HG03103 (cell line): Measurements from ENCODE around the gene GREM1.

ENCODE experiments used
- ATAC-seq: cut with Tn5 transposase; IDR thresholded peaks from one replicate; pipeline ENCODE4 v1.9.1; 2021; ENCODE audit warnings: low read depth; ENCODE audit not compliant: unreplicated experiment

The GREM1 gene

DNA sequence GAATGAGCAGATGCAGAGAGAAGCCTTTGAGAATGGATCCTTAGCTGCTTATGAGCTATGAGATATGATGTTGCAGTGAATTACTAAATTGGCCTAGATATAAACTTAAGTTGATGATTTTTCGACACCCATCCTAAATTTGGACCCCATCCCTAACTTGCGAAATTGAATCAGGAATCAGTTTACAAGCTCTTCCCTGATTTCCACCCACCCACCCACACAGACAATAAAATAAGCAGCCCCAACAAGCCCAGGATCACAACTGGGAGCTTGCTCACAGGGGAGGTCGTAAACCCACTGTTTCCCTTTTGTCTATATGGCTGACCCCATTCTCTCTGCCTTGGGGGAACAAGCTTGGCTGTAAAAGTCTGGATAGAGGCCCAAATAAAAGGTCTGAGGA lies 57.3 kb downstream of the GREM1 start:
- no peak for ATAC-seq

DNA sequence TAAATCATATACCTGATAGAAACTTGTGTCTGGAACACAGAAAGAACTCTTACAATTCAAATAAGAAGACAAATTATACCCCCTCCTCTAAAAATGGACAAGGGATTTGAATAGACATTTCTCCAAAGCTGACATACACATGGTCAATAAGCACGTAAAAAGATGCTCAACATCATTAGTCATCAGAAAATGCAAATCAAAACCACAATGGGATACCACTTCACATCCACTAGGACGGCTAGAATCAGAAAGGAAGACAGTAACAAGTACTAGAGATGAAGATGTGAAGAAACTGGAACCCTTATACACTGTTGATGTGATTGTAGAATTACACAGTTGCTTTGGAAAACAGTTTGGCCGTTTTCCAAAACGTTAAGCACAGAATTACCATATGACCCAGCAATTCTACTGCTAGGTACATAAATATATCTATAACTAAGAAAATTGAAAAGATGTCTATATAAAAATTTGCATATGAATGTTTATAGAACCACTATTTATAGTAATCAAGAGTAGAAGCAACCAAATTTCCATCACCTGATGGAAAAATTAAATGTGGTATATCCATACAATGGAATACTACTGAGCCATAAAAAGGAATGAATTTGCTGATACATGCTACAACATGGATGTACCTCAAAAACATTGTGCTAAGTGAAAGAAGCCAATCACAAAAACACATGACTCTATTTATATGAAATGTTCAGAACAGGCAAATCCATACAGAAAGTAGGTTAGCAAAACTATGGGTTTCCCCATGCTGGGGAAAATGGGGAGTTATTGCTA lies 60.8 kb downstream of the GREM1 start:
- no peak for ATAC-seq

DNA sequence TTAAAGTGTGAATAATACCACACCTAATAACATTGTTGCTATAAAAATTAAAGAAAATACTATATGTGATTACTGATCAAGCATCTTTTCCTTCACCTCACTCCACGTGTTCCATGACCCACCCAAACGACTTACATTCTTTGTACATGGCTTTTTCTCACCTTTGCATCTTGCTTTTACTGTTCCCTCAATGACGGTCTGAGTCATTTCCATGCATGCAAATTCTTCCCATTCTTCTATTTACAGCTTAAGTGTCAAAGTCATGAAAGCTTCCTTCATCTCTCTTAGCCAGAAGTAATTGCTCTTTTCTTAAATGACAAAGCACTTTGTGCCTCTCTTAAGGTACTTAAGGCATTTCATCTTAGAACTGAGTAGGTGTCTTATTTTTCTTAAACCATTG lies 64.0 kb downstream of the GREM1 start:
- no peak for ATAC-seq

DNA sequence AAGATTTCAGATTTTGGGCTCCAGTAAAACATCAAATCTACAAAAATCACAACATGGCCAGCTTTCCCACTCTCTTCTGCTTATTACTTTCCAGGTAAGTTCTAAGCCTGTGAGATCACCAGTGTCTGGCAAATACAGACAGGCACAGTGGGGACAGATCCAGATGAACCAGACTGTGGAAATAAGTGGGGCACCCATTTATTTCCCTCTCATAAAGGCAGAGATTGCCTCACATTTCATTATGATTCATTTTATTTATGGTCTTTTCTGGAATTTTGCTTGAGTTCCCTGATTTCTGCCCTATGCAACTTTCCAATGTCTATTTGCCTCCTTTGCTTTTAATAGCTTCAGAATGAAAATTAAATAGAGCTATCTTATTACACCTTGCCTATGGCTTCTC lies 66.8 kb downstream of the GREM1 start:
- ATAC-seq: no peak

DNA sequence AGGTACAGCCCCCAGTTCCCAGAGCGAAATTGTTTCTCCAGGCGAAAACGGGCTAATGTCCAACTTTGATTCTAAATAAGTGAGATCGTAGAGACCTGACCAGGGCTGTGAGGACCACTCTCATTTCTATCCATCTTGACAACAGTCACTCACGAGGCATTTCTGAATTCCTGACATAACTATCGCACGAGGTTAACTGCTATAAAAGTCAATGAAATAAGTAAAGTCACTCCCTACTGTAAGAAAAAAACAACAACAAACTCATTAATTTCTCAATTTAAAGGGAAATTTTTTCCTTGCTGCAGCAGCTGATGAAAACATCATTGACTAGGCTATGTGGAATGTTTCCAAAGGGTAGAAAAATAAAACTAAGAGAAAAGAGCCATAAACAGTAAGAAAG lies 69.1 kb downstream of the GREM1 start:
- no peak for ATAC-seq

DNA sequence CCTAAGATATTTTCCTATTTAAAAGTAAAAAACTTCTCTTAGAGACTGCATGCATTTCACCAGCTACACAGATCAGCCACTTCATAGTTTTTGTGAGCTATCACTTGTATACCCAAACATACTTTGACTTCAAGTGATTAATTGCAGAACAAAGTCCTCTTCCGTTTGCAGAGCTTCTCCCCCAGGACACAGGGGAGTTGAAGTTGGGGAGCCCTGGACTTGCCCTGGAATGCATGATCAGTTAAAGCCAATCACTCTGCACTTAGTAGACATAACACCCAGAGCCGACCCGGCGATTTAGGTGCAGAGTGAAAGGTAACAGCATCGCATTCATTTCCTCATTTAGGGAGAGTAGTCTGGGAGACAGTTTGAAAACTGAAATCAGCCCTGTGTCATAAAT lies 70.1 kb downstream of the GREM1 start:
- no peak for ATAC-seq

DNA sequence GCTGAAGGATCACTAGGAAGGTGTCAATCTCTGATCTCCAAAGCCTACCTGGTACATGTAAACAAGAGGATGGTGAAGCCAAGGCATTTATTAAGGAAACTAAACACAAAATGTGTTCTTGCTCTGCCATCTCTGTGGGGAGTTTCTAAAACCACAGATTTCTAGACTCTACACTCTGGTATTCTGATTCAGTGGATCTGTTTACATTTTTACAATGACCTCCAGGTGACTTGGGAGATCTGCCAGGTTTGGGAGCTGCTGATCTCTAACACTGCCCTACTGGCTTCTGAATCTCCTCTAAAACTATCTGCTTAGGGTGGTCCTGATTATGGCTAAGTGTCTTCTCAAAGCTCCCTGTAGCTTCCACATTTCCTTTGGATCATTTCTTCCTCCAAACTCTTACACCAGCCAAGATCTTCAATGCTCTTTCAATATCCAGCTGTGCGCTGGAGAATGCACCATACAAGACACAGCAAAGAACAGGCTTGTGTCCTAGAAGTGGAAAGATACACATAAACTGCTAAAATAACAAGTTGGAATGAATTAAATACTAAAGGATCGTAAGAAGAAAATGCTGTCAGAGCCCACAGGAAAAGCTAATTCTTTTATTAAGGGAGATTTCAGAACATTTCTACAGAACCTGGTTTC lies 72.7 kb downstream of the GREM1 start:
- ATAC-seq: no peak

DNA sequence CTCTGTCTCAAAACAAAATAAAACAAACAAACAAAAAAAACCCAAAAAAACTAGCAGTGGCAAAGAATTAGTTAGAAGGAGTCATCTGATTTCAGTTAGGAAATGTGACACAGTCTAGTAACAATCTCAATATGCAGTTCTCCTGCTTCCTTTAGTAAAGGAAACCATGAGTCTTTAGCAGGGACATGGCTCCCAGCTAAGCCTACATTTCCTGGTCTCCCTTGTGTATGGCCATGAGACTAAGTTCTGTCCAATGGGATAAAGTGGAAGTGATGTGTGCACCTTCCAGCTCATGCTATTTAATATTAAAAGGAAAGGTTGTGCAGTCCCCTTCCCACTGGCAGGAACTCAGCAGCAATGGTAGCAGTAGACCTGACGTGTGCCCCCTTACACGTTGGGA lies 74.6 kb downstream of the GREM1 start:
- ATAC-seq: no peak
